H9 (cell line): ENCODE measurements around the gene RAI1. TPM values are rescaled to one million over a fixed set of nuclear protein-coding genes. Genes with fewer than 3 reads are reported as not detected.

Experiments used
- DNase-seq: peaks from one replicate; pipeline ENCODE4 v3.0.0-alpha.2; 2017
- H2AFZ ChIP-seq: one replicate; pipeline ENCODE4 v1.6.1; 2013; ENCODE audit warnings: mild to moderate bottlenecking, low read length, control low read depth, moderate library complexity
- H2AK5ac ChIP-seq: 2 replicates; pipeline ENCODE4 v1.6.1; 2013; ENCODE audit warnings: low read length, control low read depth, mixed read lengths; ENCODE audit not compliant: insufficient read length
- H2BK120ac ChIP-seq: one replicate; pipeline ENCODE4 v1.6.1; 2013; ENCODE audit warnings: low read depth, mild to moderate bottlenecking, low read length, control low read depth, inconsistent platforms; ENCODE audit not compliant: poor library complexity, severe bottlenecking
- H2BK12ac ChIP-seq: 2 replicates; pipeline ENCODE4 v1.6.1; 2013; ENCODE audit warnings: low read length, control low read depth, mixed read lengths, low read depth; ENCODE audit not compliant: insufficient read length
- H2BK15ac ChIP-seq: 2 replicates; pipeline ENCODE4 v1.6.1; 2013; ENCODE audit warnings: low read depth, low read length, control low read depth
- H2BK20ac ChIP-seq: one replicate; pipeline ENCODE4 v1.6.1; 2013; ENCODE audit warnings: low read depth, mild to moderate bottlenecking, low read length, control low read depth, inconsistent platforms; ENCODE audit not compliant: poor library complexity, severe bottlenecking
- H2BK5ac ChIP-seq: 2 replicates; pipeline ENCODE4 v1.6.1; 2013; ENCODE audit warnings: low read length, control low read depth, mixed read lengths; ENCODE audit not compliant: insufficient read length
- H3K14ac ChIP-seq: 2 replicates; pipeline ENCODE4 v1.6.1; 2013; ENCODE audit warnings: low read length, control low read depth; ENCODE audit not compliant: insufficient read depth
- H3K18ac ChIP-seq: 2 replicates; pipeline ENCODE4 v1.6.1; 2013; ENCODE audit warnings: low read depth, mild to moderate bottlenecking, mixed read lengths, low read length, control low read depth; ENCODE audit not compliant: insufficient read length
- H3K23ac ChIP-seq: 2 replicates; pipeline ENCODE4 v1.6.1; 2013; ENCODE audit warnings: low read length, control low read depth, mixed read lengths, low read depth; ENCODE audit not compliant: insufficient read length
- H3K23me2 ChIP-seq: 2 replicates; pipeline ENCODE4 v1.6.1; 2013; ENCODE audit warnings: low read depth, mild to moderate bottlenecking, mixed read lengths, low read length, control low read depth; ENCODE audit not compliant: insufficient read length, poor library complexity, severe bottlenecking
- H3K27ac ChIP-seq: 2 replicates; pipeline ENCODE4 v1.5.1; 2013; ENCODE audit warnings: low read length, control low read depth, mixed read lengths, low read depth; ENCODE audit not compliant: insufficient read length
- H3K27me3 ChIP-seq: 2 replicates; pipeline ENCODE4 v1.6.1; 2013; ENCODE audit warnings: low read length, control low read depth, inconsistent platforms; ENCODE audit not compliant: insufficient read depth
- H3K4ac ChIP-seq: 2 replicates; pipeline ENCODE4 v1.6.1; 2013; ENCODE audit warnings: low read depth, mild to moderate bottlenecking, control low read depth, inconsistent platforms, low read length, moderate library complexity
- H3K4me1 ChIP-seq: 2 replicates; pipeline ENCODE4 v1.6.1; 2013; ENCODE audit warnings: low read length, control low read depth, inconsistent platforms; ENCODE audit not compliant: insufficient read depth
- H3K4me2 ChIP-seq: 2 replicates; pipeline ENCODE4 v1.6.1; 2013; ENCODE audit warnings: low read length, control low read depth, mixed read lengths; ENCODE audit not compliant: insufficient read length, insufficient read depth
- H3K56ac ChIP-seq: 2 replicates; pipeline ENCODE4 v1.6.1; 2013; ENCODE audit warnings: low read depth, mild to moderate bottlenecking, mixed read lengths, low read length, control low read depth; ENCODE audit not compliant: insufficient read length
- H3K79me1 ChIP-seq: 2 replicates; pipeline ENCODE4 v1.6.1; 2013; ENCODE audit warnings: low read depth, mild to moderate bottlenecking, moderate library complexity, low read length, control low read depth, inconsistent platforms; ENCODE audit not compliant: insufficient read depth, poor library complexity, severe bottlenecking
- H3K79me2 ChIP-seq: 2 replicates; pipeline ENCODE4 v1.6.1; 2013; ENCODE audit warnings: low read length, control low read depth, inconsistent platforms; ENCODE audit not compliant: insufficient read depth
- H3K9ac ChIP-seq: 2 replicates; pipeline ENCODE4 v1.6.1; 2013; ENCODE audit warnings: low read length, control low read depth, mixed read lengths; ENCODE audit not compliant: insufficient read length; ENCODE audit errors: extremely low read depth
- H3K9me3 ChIP-seq: one replicate; pipeline ENCODE4 v1.6.1; 2013; ENCODE audit warnings: low read depth, low read length, inconsistent platforms; ENCODE audit not compliant: control insufficient read depth
- H3T11ph ChIP-seq: one replicate; pipeline ENCODE4 v1.6.1; 2013; ENCODE audit warnings: mild to moderate bottlenecking, low read length, control low read depth, inconsistent platforms
- H4K20me1 ChIP-seq: one replicate; pipeline ENCODE4 v1.6.1; 2013; ENCODE audit not compliant: control insufficient read depth, insufficient read length, insufficient read depth
- H4K5ac ChIP-seq: 2 replicates; pipeline ENCODE4 v1.6.1; 2013; ENCODE audit warnings: low read depth, mild to moderate bottlenecking, mixed read lengths, low read length, control low read depth; ENCODE audit not compliant: insufficient read length
- H4K8ac ChIP-seq: replicated peaks from 2 replicates; pipeline ENCODE4 v1.6.1; 2013; ENCODE audit warnings: low read length, control low read depth, mixed read lengths, low read depth; ENCODE audit not compliant: insufficient read length
- H4K91ac ChIP-seq: 2 replicates; pipeline ENCODE4 v1.6.1; 2013; ENCODE audit warnings: low read depth, mild to moderate bottlenecking, moderate library complexity, mixed read lengths, low read length, control low read depth; ENCODE audit not compliant: insufficient read length
- H3K27ac Mint-ChIP-seq, 3 experiments: 2 replicates in 2 of 3; 3 replicates in 1 of 3; pipeline ENCODE4 v1.8.0; 2020 to 2021; ENCODE audit warnings: mixed read lengths in 3 of 3, mild to moderate bottlenecking in 1 of 3, moderate library complexity in 1 of 3
- H3K27me3 Mint-ChIP-seq: 2 replicates; pipeline ENCODE4 v1.8.0; 2021; ENCODE audit warnings: low read depth, mild to moderate bottlenecking, moderate library complexity, mixed read lengths
- H3K36me3 Mint-ChIP-seq, 3 experiments: 2 replicates in 2 of 3; 3 replicates in 1 of 3; pipeline ENCODE4 v1.8.0; 2020 to 2021; ENCODE audit warnings: low read depth in 3 of 3, mixed read lengths in 3 of 3; ENCODE audit not compliant: insufficient read depth in 1 of 3
- H3K4me1 Mint-ChIP-seq, 2 experiments: 2 replicates each; pipeline ENCODE4 v1.8.0; 2020; ENCODE audit warnings: mixed read lengths in 2 of 2
- H3K4me3 Mint-ChIP-seq, 2 experiments: 2 replicates in 1 of 2; 3 replicates in 1 of 2; pipeline ENCODE4 v1.8.0; 2020 to 2021; ENCODE audit warnings: mild to moderate bottlenecking in 2 of 2, mixed read lengths in 2 of 2, moderate library complexity in 1 of 2
- H3K9me3 Mint-ChIP-seq, 2 experiments: 2 replicates in 1 of 2; 3 replicates in 1 of 2; pipeline ENCODE4 v1.8.0; 2020; ENCODE audit warnings: mild to moderate bottlenecking in 2 of 2, mixed read lengths in 2 of 2, moderate library complexity in 1 of 2
- WGBS: extraction: QIAGEN DNeasy Blood & Tissue Kit; methylation state at CpG from one replicate; pipeline ENCODE4 v1.1.7; 2013; ENCODE audit warnings: missing lambda C conversion rate, low lambda C conversion rate, mixed read lengths; ENCODE audit not compliant: insufficient read length; ENCODE audit errors: extremely low coverage; 5-methylcytosine and 5-hydroxymethylcytosine counted together
- total RNA-seq: library from RNA; stranded (reverse); gene quantifications from 2 replicates; pipeline ENCODE4 v1.2.1, GENCODE V29; 2021
- TF ChIP-seq, protein P1 (sequence below): fragments of 200-600 bp; sonication (generic); conservative IDR thresholded peaks from 3 replicates; pipeline ENCODE4 v1.8.0; 2021; ENCODE audit warnings: antibody characterized with exemption, mild to moderate bottlenecking

RAI1 gene
- total RNA-seq, 1 experiment from 2014 or later = 1.5 TPM

DNA sequence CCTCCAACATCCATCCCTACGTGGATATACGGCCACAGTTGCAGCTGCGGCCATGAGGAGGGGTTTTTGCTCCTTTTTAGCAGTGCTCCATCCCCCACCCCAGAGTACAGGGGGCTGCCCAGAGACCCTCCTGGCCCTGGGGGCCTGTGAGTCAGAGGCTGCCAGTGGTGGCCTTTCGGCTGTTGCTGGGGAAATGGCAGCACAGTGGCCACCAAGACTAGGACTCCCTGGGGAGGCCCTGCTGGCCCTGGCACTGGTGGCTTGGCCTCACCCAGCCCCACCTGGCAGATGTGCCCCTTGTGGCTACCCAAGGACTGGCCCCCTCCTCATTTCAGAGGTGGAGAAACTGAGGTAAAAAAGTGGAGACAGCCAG is 29.1 kb downstream of the RAI1 start:
- no peak overlapping the region for H2BK15ac ChIP-seq
- H3K79me2 ChIP-seq = no peaks in the 10 kb centered on the region
- H2BK20ac ChIP-seq = no peak overlapping the region
- no CpG with 5 or more reads among the region's 4 CpGs for WGBS
- no peak overlapping the region for H2AK5ac ChIP-seq
- no peaks in the 10 kb centered on the region for H4K20me1 ChIP-seq
- H4K91ac ChIP-seq = no peak overlapping the region
- no peak overlapping the region; the same call in 1 of the 2 replicates for H3K14ac ChIP-seq
- no peak overlapping the region for H2AFZ ChIP-seq
- Mint-ChIP-seq H3K9me3 (no peaks in the 10 kb centered on the region; a peak in 1 of 5 replicates), H3K27ac (no peak overlapping the region), H3K27me3 (peaks cover 89% of the 10 kb centered on the region), H3K4me3 (no peak overlapping the region), H3K4me1 (peaks cover 38 to 58% of the 10 kb centered on the region in 2 experiments), H3K36me3 (peaks cover 0 to 1% (median 0%) of the 10 kb centered on the region in 3 experiments; a peak in 1 of 7 replicates)
- peaks cover 3% of the 10 kb centered on the region; the same call in 1 of the 2 replicates for H3K4me1 ChIP-seq
- H3K9ac ChIP-seq = no peak overlapping the region
- no peak overlapping the region for H3K27ac ChIP-seq
- H2BK120ac ChIP-seq = no peak overlapping the region
- H3K23ac ChIP-seq = no peak overlapping the region
- DNase-seq = no peak
- no peak overlapping the region for H4K5ac ChIP-seq
- no peak overlapping the region for H3K56ac ChIP-seq
- H3K4ac ChIP-seq = no peak overlapping the region
- no peak overlapping the region for H3K4me2 ChIP-seq
- no peak overlapping the region for H2BK5ac ChIP-seq
- peaks cover 2% of the 10 kb centered on the region; the same call in 1 of the 2 replicates for H3K27me3 ChIP-seq
- H3T11ph ChIP-seq = no peak overlapping the region
- TF ChIP-seq, protein P1, sequence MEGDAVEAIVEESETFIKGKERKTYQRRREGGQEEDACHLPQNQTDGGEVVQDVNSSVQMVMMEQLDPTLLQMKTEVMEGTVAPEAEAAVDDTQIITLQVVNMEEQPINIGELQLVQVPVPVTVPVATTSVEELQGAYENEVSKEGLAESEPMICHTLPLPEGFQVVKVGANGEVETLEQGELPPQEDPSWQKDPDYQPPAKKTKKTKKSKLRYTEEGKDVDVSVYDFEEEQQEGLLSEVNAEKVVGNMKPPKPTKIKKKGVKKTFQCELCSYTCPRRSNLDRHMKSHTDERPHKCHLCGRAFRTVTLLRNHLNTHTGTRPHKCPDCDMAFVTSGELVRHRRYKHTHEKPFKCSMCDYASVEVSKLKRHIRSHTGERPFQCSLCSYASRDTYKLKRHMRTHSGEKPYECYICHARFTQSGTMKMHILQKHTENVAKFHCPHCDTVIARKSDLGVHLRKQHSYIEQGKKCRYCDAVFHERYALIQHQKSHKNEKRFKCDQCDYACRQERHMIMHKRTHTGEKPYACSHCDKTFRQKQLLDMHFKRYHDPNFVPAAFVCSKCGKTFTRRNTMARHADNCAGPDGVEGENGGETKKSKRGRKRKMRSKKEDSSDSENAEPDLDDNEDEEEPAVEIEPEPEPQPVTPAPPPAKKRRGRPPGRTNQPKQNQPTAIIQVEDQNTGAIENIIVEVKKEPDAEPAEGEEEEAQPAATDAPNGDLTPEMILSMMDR = no peak
- H3K18ac ChIP-seq = peak overlapping the region; percentile 9
- no peak overlapping the region for H2BK12ac ChIP-seq
- no peak overlapping the region for H4K8ac ChIP-seq
- H3K9me3 ChIP-seq = no peaks in the 10 kb centered on the region
- no peaks in the 10 kb centered on the region for H3K23me2 ChIP-seq
- H3K79me1 ChIP-seq = no peaks in the 10 kb centered on the region
